ENCODE results near the gene BRME1. TPM values are rescaled to one million over a fixed set of nuclear protein-coding genes. Genes with fewer than 3 reads are reported as not detected.

The BRME1 gene
- polyA plus RNA-seq, 3 donors, result 1.1 to 3.7 (median 2.9) TPM

DNA sequence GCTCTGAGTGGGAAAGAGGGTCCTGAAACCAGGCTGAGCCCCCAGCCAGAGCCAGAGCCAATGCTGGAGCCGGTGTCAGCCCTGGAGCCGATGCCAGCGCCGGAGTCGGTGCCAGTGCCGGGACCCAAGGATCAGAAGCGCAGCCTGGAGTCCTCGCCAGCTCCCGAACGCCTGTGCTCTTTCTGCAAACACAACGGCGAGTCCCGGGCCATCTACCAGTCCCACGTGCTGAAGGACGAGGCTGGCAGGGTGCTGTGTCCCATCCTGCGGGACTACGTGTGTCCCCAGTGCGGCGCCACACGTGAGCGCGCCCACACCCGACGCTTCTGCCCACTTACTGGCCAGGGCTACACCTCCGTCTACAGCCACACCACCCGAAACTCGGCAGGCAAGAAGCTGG is 28.6 kb downstream of the BRME1 start:
- 83 to 91% (median 89%) methylated on average over 27 of the region's 27 CpGs for WGBS, 3 donors

DNA sequence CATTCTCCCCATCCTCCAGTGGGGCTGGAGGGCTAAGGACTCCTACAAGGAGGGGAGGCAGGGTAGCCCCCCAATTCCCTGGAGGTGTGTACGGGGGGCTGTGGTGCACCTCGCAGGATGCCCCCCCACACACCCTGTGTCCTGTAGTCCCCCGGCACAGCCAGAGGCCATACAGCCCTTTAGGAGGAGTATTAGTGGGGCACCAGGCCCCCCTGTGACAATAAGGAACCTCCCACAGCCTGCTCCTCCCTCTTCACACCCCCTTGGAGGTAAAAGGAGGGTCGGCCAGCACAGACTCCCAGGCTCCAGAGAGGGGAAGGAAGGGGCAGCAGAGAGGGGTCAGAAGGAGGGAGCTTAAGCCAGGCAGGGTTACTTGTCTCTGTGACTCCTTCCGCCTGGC is 29.1 kb downstream of the BRME1 start, which contains the start of gene NANOS3:
TSS of gene NANOS3 (plus strand) at position 301 of the 400 bp plus-strand sequence. CDS start 115 bp downstream, outside the sequence.
- WGBS, 3 donors, result 43 to 63% (median 59%) methylated on average over 4 to 5 of the region's 5 CpGs
- H3K27ac ChIP-seq (ENCODE audit: low read depth, low read length), result no peak within 1 kb of the TSS

More for the DNA sequence above, 28.6 kb downstream of the BRME1 start:
- H3K27ac ChIP-seq (ENCODE audit: low read depth, low read length), result no peak overlapping the region

DNA sequence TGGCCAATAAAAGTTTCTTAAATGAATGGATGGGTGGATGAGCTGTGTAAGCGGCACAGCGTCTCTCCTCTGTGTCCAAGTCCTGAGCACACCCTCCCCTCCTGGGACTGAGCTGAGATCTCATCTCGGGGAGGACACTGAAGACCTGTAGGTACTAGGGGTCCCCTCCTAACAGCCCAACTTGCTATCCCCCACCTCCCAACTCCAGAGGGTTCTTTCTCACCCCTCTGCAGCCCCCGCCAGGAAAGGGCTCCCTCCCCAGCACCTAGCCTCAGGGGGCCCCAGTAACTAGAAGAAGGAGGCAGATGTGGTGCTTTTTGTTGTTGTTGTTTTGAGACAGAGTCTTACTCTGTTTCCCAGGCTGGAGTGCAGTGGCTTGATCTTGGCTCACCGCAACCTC is 30.1 kb downstream of the BRME1 start:
- H3K27ac ChIP-seq (ENCODE audit: low read depth, low read length), result no peak overlapping the region
- WGBS, 3 donors, result 91 to 95% (median 94%) methylated on average over 5 of the region's 5 CpGs

DNA sequence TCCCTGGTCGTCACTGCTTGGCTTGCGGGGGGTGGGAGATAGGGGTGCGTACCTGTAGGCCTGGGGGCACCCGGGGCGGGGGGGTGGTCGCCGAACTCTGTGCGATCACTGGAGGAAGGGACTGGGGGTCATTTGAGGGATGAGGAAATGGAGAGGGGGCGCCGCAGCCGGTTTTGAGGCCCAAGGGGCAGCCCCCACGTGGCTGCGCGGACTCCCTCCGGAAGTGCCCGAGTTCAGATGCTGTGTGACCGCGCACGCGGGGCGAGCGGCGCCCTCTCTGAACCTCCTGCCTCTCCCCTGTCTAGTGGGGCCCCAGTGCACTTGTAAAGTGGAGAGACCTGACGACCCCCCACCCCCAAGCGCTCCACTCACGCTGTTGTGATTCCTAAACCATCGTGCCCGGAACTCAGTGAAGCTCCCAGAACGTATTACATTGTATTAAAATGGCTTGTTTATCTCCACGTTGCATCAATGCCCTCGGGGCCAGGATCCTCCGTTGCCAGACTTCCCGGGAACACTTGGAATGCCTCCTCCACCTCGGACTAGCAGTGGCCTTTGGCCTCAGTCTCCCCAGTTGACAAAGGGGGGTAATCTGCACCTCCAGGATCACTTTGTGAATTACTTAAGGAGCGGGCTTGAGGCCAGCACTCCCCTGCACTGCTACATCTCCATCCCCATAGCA is 31.9 kb downstream of the BRME1 start:
- 38 to 68% (median 57%) methylated on average over 25 to 35 of the region's 35 CpGs for WGBS, 3 donors
- no peak overlapping the region for H3K27ac ChIP-seq (ENCODE audit: low read depth, low read length)

DNA sequence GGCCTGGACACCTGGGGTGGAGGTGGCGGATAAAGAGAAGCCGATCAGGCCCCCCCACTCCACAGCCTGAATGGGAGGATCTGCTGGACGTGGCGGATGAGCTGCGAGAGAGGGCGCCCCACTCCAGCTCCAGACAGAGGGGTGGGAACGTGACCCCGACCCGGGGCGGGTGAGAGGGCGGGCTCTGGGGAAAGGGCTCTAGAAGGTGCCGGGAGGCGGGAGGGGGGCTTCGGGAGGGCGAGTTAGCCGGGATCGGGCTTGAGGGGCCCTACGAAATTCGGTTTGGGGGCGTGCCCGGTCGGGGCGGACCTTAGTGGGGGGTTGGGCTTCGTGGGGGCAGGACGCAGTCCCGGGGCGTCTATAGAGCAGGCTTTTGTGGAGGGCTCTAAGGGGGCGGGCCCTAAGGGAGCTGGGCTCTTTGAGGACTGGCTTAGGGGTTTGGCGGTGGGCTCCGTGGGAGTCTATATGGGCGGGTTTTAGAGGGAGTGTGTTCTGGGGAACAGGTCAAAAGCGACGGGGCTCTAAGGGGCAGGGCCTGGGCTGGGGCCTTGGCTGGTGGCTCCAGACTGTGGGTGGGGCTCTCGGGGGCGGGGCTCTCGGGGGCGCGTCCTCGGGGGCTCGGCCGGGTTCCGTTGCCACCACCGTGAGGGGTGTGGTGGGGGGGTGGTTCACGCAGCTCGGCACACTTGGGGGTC is 33.1 kb downstream of the BRME1 start:
- H3K27ac ChIP-seq (ENCODE audit: low read depth, low read length), result no peak overlapping the region
- 2 to 3% (median 2%) methylated on average over 39 to 45 of the region's 45 CpGs for WGBS, 3 donors

DNA sequence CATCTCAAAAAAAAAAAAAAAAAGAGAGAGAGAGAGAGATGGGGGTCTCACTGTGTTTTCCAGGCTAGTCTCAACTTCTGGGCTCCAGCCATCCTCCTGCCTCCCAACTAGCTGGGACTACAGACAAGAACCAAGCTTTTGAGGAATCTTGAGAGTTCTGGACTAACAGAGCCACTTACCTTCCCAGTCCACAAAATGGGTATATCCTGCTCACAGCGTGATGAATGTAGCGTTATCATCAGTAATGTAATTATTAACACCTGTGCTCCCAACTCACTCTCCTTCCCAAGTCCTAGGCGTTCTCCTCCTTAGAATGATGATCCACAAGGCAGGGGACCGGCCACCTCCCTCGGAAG is 33.6 kb downstream of the BRME1 start:
- H3K27ac ChIP-seq (ENCODE audit: low read depth, low read length), result no peak overlapping the region
- WGBS, 3 donors, result 34 to 49% (median 36%) methylated on average over 5 of the region's 5 CpGs

DNA sequence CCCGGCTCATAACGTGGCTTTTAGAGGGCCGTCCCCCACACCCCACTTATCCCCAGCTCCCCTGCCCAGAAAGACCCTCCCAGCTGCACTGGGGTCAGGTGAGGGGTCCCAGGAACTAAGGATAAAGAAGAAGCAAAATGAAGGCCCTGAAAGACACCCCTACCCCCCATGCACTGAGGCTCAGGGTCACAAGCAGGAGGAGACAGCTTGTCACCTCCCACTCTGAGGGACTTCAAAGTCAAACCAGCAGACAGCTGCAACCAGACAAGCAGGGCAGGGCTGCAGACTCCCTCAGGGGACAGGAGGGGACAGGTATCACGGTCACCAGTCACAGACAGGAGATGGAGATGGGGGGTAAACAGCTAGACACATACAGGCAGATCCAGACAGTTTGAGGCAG is 35.0 kb downstream of the BRME1 start:
- WGBS, 3 donors, result 88 to 99% (median 99%) methylated on average over 4 of the region's 4 CpGs
- no peak overlapping the region for H3K27ac ChIP-seq (ENCODE audit: low read depth, low read length)

DNA sequence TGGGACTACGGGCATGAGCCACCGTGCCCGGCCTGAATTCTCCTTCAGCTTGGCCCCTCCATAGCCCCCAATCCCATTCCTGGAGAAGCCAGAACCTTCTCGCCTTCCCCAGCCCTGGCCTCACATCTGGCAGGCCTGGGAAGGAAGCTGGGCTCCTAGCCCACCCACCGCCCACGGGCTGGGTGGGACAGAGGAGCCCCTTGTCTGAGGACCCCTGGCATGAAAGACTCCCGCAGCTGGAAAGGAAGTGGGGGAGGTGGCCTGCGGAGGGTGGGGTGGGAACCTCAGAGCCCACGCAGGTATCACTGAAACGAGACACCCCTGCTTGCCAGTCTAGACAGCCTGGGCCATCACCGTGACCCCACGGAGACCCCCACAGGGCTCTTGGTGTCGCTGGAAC is 36.6 kb downstream of the BRME1 start:
- 75 to 78% (median 76%) methylated on average over 12 to 13 of the region's 13 CpGs for WGBS, 3 donors
- no peak overlapping the region for H3K27ac ChIP-seq (ENCODE audit: low read depth, low read length)

DNA sequence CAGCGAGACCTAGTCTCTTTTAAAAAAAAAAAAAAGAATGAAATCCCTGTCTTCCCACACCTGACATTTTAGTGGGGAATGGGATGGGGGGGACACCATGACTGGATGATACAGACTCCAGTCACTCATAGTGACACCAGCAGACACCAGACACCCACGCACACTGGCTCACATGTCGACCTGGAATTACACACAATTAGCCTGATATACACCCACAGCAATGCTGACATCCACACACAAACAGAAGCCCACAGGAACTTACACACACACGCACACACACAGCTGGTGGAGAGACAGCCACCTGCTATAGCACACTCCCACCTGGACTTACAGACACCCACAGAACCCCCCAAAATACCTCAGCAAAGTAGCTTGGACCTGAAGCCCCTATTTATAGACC is 37.3 kb downstream of the BRME1 start:
- no peak overlapping the region for H3K27ac ChIP-seq (ENCODE audit: low read depth, low read length)

DNA sequence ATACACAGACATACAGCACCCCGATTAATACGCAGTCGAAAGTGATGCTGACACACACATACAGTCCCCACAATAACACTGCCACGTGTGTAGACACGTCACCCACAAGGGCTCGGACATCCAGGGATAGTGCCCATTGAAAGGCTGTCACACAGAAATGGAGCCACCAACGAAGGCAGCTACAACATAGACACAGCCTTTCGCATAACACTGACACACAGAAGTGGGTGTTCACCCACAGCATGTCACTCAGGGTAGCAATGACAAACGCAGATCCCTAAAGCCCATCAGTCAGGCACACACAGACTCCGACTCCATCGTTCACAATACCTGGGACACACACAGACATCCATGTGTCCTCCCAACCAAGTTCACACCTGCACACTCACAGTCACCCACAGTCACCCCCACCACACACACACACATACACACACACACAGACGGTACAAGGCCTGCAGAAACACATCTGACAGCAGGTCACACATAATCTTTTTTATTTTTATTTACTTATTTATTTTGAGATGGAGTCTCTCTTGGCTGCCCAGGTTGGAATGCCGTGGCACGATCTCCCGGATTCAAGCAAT is 39.4 kb downstream of the BRME1 start:
- H3K27ac ChIP-seq (ENCODE audit: low read depth, low read length), result no peak overlapping the region
- 72 to 77% (median 75%) methylated on average over 15 of the region's 15 CpGs for WGBS, 3 donors

More for the DNA sequence above, 37.3 kb downstream of the BRME1 start:
- WGBS, 3 donors, result 82 to 90% (median 87%) methylated on average over 4 of the region's 4 CpGs

DNA sequence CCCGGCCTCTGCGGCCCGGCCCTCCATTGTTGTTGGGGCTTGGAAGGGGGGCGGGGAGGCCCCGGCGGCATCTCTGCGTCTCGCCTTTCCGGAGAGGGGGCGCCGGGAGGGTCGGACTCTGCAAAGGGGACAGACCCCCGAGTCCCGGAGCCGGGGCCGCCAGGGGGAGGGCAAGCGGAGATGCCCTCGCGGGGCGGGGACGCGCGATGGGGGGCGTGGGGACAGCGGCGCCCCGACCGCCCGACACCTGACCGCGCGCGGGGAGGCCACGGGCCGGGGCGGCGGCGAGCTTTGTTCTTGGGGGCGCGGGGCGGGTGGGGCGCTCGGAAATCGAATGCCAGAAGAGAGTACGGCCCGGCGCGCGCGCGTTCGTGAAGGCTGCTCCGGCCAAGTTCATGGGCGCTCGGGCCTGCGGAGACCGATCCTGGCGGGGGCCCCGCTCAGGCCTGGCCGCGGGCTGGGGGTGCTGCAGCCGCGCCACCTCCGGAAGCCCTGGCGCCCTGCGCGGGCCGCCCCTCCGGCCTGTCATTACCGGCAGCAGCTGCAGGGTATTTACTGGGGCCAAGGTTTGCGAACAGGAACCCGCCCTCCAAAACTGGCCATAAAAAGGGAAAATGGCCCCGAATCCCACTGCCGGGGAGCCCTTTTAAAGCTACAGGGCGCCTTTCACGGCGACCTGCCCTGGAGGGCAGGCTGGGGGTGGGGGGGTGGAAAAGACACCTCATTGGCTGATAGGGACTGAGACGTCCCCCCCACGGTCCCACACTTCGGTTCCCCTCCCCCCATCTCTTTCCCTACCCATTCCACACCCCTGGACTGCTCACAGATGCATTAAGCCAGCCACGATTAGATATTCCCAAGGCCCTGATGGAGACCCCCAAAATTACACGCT is 40.1 kb downstream of the BRME1 start:
- WGBS, 3 donors, result 1 to 2% (median 2%) methylated on average over 70 to 82 of the region's 82 CpGs
- no peak overlapping the region for H3K27ac ChIP-seq (ENCODE audit: low read depth, low read length)

DNA sequence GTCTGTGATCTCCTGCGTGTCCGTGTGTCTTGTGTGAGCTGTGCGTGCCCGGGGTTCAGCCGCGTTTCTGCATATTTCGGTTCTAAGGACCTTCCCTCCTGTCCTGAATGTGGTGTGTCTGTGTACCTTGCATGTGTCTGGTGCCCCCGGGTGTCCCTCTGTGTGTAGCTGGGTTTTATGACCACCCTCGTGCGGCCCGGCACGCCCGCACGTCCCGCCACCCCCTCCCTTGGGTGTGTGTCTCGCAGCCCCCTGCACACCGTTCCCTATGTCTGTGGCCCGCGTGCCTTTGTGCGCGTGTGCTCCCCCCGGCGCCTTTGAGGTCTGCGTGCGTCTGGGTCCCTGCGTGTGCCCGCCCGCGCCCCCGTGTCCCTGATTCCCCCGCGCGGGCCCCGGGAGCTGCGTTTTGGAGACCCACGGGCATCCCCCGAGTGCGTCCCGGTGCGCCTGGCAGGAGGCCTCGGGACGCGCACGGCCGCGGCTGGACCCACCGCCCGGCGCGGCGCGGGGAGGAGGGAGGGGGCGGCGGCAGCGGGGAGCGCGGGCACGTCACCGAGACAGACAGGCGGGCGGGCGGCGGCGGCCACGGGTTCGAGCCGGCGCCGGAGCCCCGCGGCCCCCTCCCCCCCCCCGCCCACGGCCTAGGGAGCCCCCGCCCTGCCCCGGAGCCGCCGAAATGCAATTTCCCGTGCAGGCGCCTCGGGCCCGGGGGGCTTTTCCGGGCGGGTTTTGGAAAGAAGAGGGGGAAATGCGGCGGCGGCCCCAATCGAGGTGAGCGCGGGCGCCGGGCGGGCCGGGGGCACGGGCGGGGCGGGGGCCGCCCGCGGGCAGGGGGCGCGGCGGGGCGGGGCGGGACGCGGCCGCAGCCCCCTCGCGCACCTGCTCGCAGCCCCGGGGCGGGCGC is 41.0 kb downstream of the BRME1 start:
- no peak overlapping the region for H3K27ac ChIP-seq (ENCODE audit: low read depth, low read length)
- WGBS, 3 donors, result 5 to 12% (median 11%) methylated on average over 53 to 113 of the region's 113 CpGs

DNA sequence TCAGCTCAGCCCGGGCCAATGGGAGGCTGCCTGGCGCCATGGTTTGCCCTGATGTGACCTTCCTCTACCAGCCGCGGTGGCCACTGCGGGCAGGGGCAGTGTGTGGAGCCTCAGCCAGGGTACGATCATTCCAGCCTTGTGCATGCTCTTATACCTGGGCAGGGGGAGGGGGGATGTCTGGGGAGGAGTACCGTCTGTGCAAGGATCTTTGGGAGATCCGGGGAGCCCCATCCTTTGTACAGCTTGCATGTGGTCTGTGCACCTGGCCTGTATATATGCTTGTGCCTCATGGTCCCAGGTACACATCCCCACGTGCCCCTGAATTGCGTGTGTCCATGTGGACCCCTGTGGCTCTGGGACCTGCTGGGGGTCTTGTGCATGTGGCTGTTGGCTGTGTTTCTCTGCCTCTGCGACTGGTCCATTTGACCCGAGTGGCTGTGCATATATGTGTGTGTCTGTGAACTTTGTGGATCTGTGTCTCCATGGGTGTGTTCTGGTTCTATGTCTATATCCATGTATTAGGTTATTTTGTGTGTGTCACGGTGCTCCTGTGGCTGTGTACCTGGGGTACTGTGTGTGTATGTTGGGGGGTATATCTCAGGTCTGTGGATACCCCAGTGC is 41.8 kb downstream of the BRME1 start:
- 40 to 50% (median 42%) methylated on average over 13 of the region's 13 CpGs for WGBS, 3 donors
- no peak overlapping the region for H3K27ac ChIP-seq (ENCODE audit: low read depth, low read length)

DNA sequence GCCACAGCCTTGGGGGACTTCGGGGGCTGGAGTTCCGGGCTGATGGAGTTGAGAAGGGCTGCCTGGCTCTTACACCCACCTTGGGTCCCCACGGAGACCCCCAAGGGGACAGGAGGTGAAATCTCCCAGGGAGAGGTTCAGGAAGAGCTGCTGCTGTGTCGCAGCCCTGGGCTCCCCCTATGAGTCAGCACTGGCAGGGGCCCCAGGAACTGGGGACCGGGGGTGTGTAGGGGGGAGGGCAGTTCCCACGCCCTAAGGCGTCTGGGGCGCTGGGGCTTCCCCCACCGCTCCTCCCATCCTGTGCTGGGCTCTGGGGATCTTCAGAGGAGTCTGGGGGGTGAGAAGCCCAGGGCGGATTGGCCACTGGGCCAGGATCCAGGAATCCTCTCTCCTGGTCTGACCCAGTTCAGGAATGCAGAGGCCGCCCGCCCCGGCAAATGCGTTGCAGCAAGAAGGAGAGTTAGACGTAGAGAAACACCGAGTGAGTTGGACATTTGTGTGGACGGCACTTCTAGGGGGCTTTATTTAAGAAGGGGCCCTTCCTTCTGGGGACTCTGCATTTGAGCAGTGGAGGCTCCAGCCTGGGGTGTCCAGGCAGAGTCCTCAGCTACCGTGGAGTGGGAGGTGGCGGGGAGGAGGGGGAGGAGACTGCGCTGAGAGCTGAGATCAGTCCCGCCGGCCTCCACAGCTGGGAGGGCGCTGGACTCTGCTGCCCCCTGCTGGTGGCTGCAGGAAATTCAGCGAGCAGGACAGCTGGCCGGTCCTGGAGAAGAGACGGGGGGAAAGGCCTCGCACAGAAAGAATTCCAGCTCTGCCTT is 44.0 kb downstream of the BRME1 start:
- H3K27ac ChIP-seq (ENCODE audit: low read depth, low read length), result peak overlapping the region; percentile 68
- WGBS, 3 donors, result 0 to 3% (median 1%) methylated on average over 27 of the region's 27 CpGs

DNA sequence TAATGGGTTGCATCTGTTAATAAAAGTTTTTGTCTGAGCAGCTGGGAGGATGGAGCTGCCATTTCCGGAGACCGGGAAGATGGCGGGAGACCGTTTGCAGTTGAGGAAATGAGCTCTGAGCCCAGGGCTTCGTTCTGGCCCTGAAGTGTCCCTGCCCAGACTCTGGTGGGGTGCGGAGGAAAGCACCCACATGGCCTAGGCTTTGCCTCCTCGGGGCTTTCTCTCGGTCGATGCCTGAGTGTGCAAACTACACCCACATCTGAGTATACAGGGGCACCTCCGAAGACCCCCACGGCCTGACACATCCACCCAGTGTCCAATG is 44.6 kb downstream of the BRME1 start:
- WGBS, 3 donors, result 16 to 65% (median 17%) methylated on average over 11 of the region's 11 CpGs
- no peak overlapping the region for H3K27ac ChIP-seq (ENCODE audit: low read depth, low read length)

DNA sequence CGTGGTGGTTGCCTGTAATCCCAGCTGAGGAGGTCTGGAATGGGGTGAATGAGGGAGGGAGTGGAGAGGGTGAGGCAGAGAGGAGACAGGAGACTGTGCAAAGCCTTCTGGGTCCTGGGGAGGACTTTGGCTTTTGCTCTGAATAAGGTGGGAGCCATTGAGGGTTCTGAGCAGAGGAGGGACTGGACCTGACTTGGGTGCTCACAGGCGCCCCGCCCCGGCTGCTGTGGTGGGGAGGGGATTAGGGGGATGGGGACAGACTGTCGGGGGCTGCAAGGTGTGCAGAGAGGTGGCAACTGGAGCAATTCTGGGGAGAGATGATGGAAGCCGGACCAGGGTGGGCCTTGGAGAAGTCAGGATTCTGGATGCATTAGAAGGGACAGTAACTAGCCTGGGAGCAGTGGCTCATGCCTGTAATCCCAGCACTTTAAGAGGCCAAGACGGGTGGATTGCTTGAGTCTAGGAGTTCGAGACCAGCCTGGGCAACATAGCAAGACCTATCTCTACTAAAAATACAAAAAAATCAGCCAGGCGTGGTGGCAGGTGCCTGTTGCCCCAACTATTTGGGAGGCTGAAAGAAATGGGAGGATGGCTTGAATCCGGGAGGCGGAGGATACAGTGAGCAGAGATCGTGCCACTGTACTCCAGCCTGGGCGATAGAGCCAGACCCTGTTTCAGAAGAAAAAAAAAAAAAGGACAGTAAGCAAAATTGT is 45.1 kb downstream of the BRME1 start:
- 78 to 83% (median 79%) methylated on average over 13 of the region's 13 CpGs for WGBS, 3 donors
- H3K27ac ChIP-seq (ENCODE audit: low read depth, low read length), result no peak overlapping the region

Data from adipose tissue (tissue), 3 donors.